ENCODE results near the gene CDC16. TPM values are rescaled to one million over a fixed set of nuclear protein-coding genes. Genes with fewer than 3 reads are reported as not detected.

Gene CDC16
- total and polyA plus RNA-seq, 9 of the 15 experiments (the other 6 are each of a cell fraction or from before 2014, with no cell fraction given), result 23.2 to 102 (median 51.6) TPM

- TF ChIP-seq KLF13 (tag; IDR thresholded peaks at IDR 0.05; ENCODE audit: borderline replicate concordance, low read depth), result no peak
- TF ChIP-seq, protein P1, sequence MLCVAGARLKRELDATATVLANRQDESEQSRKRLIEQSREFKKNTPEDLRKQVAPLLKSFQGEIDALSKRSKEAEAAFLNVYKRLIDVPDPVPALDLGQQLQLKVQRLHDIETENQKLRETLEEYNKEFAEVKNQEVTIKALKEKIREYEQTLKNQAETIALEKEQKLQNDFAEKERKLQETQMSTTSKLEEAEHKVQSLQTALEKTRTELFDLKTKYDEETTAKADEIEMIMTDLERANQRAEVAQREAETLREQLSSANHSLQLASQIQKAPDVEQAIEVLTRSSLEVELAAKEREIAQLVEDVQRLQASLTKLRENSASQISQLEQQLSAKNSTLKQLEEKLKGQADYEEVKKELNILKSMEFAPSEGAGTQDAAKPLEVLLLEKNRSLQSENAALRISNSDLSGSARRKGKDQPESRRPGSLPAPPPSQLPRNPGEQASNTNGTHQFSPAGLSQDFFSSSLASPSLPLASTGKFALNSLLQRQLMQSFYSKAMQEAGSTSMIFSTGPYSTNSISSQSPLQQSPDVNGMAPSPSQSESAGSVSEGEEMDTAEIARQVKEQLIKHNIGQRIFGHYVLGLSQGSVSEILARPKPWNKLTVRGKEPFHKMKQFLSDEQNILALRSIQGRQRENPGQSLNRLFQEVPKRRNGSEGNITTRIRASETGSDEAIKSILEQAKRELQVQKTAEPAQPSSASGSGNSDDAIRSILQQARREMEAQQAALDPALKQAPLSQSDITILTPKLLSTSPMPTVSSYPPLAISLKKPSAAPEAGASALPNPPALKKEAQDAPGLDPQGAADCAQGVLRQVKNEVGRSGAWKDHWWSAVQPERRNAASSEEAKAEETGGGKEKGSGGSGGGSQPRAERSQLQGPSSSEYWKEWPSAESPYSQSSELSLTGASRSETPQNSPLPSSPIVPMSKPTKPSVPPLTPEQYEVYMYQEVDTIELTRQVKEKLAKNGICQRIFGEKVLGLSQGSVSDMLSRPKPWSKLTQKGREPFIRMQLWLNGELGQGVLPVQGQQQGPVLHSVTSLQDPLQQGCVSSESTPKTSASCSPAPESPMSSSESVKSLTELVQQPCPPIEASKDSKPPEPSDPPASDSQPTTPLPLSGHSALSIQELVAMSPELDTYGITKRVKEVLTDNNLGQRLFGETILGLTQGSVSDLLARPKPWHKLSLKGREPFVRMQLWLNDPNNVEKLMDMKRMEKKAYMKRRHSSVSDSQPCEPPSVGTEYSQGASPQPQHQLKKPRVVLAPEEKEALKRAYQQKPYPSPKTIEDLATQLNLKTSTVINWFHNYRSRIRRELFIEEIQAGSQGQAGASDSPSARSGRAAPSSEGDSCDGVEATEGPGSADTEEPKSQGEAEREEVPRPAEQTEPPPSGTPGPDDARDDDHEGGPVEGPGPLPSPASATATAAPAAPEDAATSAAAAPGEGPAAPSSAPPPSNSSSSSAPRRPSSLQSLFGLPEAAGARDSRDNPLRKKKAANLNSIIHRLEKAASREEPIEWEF (CRISPR knock-in tag; IDR thresholded peaks at IDR 0.05), result no peak
- no peak for TF ChIP-seq NR2F6 (CRISPR knock-in tag; IDR thresholded peaks at IDR 0.05)
- TF ChIP-seq ZNF197 (CRISPR knock-in tag; IDR thresholded peaks at IDR 0.05; ENCODE audit: low read depth), result no peak
- TF ChIP-seq, protein P2, sequence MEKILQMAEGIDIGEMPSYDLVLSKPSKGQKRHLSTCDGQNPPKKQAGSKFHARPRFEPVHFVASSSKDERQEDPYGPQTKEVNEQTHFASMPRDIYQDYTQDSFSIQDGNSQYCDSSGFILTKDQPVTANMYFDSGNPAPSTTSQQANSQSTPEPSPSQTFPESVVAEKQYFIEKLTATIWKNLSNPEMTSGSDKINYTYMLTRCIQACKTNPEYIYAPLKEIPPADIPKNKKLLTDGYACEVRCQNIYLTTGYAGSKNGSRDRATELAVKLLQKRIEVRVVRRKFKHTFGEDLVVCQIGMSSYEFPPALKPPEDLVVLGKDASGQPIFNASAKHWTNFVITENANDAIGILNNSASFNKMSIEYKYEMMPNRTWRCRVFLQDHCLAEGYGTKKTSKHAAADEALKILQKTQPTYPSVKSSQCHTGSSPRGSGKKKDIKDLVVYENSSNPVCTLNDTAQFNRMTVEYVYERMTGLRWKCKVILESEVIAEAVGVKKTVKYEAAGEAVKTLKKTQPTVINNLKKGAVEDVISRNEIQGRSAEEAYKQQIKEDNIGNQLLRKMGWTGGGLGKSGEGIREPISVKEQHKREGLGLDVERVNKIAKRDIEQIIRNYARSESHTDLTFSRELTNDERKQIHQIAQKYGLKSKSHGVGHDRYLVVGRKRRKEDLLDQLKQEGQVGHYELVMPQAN (IDR thresholded peaks at IDR 0.05; ENCODE audit: borderline replicate concordance), result no peak
- TF ChIP-seq ZNF232 (CRISPR knock-in tag; IDR thresholded peaks at IDR 0.05), result no peak
- no peak for TF ChIP-seq SMAD3 (CRISPR knock-in tag; conservative IDR thresholded peaks at IDR 0.05)
- no peak for TF ChIP-seq MEF2D (tag; conservative IDR thresholded peaks at IDR 0.05; ENCODE audit: low read depth)
- peak; percentile 32; the same call in 1 of the 2 replicates for TF ChIP-seq TCF3 (CRISPR knock-in tag; IDR thresholded peaks at IDR 0.05)
- no peak for TF ChIP-seq GATAD2A (IDR thresholded peaks at IDR 0.05)
- TF ChIP-seq DIDO1 (tag; IDR thresholded peaks at IDR 0.05; ENCODE audit: low read depth), result peak; percentile 78
- no peak for TF ChIP-seq POLR2AphosphoS2 (IDR thresholded peaks at IDR 0.05; ENCODE audit: low read length)
- no peak for TF ChIP-seq ARNT (IDR thresholded peaks at IDR 0.05)
- TF ChIP-seq ZNF274 (IDR thresholded peaks at IDR 0.05; ENCODE audit: borderline replicate concordance, low read depth, low read length), result no peak
- TF ChIP-seq BRCA1 (IDR thresholded peaks at IDR 0.05), result no peak
- TF ChIP-seq BRCA1 (CRISPR knock-in tag; IDR thresholded peaks at IDR 0.05), result no peak
- no peak for TF ChIP-seq HNRNPL (IDR thresholded peaks at IDR 0.05; ENCODE audit: low read depth, low read length)
Observed at GRCh38 chr13:114281351-114282040, 46.8 kb downstream of the CDC16 start, which contains the start of gene UPF3A (continued).
